Measurements from ENCODE around the gene CDH15.
A peak's percentile ranks its signal among the peaks of the same experiment; 100 is the strongest.

CDH15 gene

DNA sequence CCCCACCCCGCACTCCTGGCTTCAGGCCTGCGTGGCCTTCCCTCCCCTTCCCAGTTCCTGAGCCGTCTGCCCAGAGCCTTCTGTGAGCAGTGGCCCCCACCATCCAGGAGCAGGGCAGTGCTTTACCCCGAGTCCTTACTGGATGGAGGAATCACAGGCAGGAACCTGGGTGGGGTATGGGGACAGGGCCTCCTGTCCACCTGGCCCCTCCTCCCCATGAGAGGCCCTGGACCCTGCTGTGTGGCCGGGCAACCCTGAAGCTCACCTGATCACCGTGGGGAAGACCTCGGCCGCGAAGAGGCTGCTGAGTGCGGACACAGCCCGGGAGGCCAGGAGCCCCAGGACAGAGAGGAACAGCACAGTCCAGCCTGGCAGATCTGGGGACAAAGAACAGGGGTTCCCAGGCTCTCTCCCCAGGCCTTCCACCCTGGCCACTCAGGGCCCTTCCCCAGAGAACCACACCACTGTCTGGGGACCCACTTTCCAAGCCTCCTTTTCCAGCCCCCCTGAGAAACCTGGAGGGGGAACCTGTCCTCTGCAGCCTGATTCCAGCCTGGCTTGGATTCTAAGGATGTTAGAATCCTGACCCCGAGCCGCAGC, 25.6 kb downstream of the CDH15 start:
- H3K27ac ChIP-seq: no peak overlapping the region
- TF ChIP-seq, protein P1, sequence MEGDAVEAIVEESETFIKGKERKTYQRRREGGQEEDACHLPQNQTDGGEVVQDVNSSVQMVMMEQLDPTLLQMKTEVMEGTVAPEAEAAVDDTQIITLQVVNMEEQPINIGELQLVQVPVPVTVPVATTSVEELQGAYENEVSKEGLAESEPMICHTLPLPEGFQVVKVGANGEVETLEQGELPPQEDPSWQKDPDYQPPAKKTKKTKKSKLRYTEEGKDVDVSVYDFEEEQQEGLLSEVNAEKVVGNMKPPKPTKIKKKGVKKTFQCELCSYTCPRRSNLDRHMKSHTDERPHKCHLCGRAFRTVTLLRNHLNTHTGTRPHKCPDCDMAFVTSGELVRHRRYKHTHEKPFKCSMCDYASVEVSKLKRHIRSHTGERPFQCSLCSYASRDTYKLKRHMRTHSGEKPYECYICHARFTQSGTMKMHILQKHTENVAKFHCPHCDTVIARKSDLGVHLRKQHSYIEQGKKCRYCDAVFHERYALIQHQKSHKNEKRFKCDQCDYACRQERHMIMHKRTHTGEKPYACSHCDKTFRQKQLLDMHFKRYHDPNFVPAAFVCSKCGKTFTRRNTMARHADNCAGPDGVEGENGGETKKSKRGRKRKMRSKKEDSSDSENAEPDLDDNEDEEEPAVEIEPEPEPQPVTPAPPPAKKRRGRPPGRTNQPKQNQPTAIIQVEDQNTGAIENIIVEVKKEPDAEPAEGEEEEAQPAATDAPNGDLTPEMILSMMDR (IDR thresholded peaks at IDR 0.05): no peak
- no peak for DNase-seq (ENCODE audit: low spot score)
- no peak overlapping the region for H3K4me3 ChIP-seq

DNA sequence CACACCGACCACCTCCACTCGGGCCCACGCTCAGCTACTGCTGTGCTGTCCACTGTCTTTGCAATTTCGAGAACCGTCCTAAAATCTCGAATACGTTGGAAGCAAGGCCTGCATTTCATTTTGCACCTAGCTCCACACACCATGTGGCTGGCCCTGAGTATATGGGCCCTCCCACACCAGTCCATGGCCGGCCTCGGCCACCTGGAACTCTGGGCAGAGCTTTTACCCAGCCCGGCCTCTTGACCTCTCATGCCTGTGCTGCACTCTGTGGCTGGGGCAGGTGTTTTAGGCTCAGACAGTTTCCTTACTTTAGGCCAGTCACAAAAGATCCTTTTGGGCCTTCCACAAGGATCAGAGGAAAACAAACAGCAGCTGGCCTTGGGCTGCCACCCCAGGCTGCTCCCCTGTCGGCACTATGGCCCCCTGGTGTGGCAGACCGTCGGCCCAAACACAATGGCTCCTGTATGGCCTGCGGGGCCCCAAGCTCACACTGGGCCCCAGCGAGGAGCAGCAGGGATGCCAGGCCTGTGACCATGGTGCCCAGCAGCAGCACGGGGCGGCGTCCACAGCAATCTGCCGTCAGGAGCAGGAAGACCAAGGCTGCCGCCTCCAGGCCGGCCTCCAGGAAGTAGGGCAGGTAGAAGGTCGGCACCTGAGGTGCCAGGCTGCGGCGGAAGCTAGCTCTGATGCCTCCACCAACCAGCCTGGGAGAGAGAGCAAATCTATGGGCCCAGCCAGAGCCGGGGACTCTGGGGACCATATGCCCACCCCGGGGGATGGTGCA, 26.3 kb downstream of the CDH15 start:
- Histone ChIP-seq H3K27ac (no peak overlapping the region), H3K4me3 (no peak overlapping the region)
- no peak for DNase-seq (ENCODE audit: low spot score)
- TF ChIP-seq, protein P1 (IDR thresholded peaks at IDR 0.05): no peak

DNA sequence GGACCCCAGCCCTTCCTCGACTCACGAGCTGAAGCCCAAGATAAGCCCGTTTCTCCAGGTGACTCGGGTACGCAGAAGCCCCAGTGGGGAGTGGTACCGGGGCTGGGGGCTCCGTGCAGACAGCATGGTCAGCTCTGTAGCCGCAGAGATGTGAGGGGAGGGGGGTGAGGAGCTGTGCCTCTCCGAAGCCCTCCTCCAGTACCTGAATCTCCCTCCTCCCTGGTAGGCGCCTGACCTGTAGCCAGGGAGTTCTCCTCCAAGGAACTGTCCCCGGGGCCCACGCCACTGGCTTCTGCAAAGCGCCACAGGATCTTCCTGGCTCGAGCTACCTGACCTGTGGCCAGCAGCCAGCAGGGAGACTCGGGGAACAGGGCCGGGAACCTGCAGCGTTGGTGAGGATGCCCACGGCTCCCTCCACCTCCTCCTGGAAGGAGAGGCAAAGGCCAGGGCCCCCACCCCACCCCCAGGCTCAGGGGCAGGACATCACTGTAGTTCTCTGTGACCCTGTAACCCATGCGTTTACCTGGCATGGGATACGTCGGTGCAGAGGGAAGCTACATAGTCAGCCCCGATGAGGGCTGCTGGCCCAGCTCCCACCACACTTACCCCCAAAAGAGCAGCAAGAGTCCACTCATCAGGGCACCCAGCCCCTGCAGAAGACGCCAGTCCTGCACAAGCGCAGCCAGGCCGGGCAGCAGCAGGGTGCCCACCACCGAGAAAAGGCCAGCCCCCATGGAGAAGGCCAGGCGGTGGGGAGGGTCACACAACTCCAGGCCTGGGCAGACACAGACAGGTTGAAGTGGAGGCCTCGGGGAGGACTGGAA, 27.1 kb downstream of the CDH15 start:
- TF ChIP-seq, protein P1 (IDR thresholded peaks at IDR 0.05): no peak
- no peak overlapping the region for H3K27ac ChIP-seq

DNA sequence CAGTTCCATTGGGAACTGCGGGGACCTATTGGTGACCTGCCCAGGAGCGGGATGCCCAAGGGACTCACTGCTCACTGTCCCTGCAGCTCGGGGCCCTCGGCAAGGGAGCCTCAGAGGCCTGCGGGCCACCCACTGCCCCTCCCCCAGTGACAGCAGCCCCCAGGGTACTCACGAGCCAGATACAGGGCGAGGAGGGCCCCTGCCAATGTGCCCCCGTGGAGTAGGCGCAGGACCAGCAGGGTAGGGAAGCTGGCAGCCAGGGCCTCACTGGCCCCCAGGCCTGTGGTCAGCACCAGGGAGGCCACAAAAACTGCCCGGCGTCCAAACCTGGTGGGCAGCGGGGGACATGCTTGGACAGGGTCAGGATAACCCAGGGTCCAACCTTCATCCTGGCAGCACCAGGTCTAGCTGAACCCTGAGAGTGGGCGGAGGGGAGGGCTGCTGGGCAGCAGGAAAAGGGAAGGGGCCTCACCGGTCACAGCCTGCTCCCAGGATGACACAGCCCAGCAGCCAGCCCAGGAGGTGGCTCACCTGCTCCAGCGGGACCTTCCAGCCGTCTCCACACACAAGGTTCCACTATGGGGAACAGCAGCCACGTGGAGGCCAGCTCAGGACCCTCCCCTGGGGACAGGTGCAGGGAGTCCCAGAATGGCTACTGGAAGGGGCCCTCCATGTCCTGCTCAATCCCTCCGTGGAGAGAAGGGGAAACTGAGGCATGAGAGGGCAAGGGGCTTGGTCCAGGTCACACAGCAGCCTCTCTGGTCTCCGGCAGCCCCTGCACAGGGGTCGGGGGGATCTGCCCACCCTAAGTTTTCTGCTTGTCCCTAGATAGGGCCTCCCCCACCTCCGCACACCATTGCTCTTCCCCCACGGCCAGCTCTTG, 27.9 kb downstream of the CDH15 start:
- DNase-seq (ENCODE audit: low spot score): no peak
- TF ChIP-seq, protein P1 (IDR thresholded peaks at IDR 0.05): no peak
- Histone ChIP-seq H3K4me3 (no peak overlapping the region), H3K27ac (no peak overlapping the region)

More for the DNA sequence above, 27.1 kb downstream of the CDH15 start:
- no peak overlapping the region for H3K4me3 ChIP-seq
- no peak for DNase-seq (ENCODE audit: low spot score)

DNA sequence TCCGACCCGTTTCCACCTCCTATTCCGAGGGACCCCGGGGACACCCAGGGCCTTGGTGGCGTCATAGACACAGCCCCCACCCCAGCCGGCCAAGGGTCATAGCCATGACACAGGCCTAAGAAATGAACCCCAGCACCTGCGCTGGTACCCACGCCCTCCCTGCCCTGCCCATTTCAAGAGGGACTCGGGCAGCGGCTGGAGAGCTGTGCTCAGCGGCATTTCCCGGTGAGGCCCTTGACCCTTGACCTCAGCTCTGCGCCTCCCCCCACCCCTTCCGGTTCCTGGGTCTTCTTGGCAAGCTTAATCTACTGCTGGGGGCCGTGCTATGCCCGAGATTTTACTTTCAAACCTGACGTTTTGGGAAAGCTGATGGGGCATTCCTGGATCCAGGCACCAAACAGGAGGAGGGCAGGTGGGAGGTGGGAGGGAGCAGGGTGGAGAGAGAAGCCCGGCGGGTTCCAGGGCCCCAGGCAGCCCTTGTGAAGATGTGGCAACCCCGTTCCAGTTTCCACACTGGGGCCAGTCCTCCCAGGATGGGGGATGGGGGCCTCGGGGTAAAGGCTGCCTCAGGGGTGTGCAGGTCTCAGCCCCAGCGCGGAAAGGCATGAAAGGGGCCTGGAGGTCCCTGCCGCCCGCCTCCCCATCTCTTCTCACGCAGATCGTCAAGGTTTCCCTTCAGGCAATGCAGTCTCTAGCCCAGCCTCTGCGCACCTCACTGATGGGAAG, 28.7 kb downstream of the CDH15 start, which contains the start of gene SLC22A31:
Gene SLC22A31, minus strand, starts transcription at position 414 of the 726 bp plus-strand sequence. Its CDS starts 36 bp downstream, at position 378.
- Histone ChIP-seq H3K27ac (no peak within 1 kb of the TSS), H3K4me3 (peak within 1 kb of the TSS; percentile 65)
- TF ChIP-seq, protein P1 (IDR thresholded peaks at IDR 0.05): no peak
- no peak for DNase-seq (ENCODE audit: low spot score)
